Trophoblast cell (in vitro differentiated cells and primary cell): Measurements from ENCODE around the gene FRAS1.

Source experiments
- DNase-seq, 2 donors: peaks; one replicate each; pipeline ENCODE4 v3.0.0-alpha.2; 2016
- H2AFZ ChIP-seq: 2 replicates; pipeline ENCODE4 v1.6.1; 2013; ENCODE audit warnings: low read length, moderate library complexity, mild to moderate bottlenecking; ENCODE audit not compliant: insufficient read depth, poor library complexity
- H2AK5ac ChIP-seq: 2 replicates; pipeline ENCODE4 v1.6.1; 2013; ENCODE audit warnings: mild to moderate bottlenecking, low read length
- H2BK120ac ChIP-seq: 2 replicates; pipeline ENCODE4 v1.6.1; 2013; ENCODE audit warnings: low read length, mild to moderate bottlenecking, moderate library complexity; ENCODE audit not compliant: insufficient read depth, poor library complexity
- H2BK12ac ChIP-seq: 2 replicates; pipeline ENCODE4 v1.6.1; 2013; ENCODE audit warnings: mild to moderate bottlenecking, low read length, moderate library complexity
- H2BK5ac ChIP-seq: 2 replicates; pipeline ENCODE4 v1.6.1; 2013; ENCODE audit warnings: low read length, low read depth, moderate library complexity, mild to moderate bottlenecking; ENCODE audit not compliant: poor library complexity
- H3K14ac ChIP-seq: 2 replicates; pipeline ENCODE4 v1.6.1; 2013; ENCODE audit warnings: mild to moderate bottlenecking, low read length
- H3K18ac ChIP-seq: 2 replicates; pipeline ENCODE4 v1.6.1; 2013; ENCODE audit warnings: mild to moderate bottlenecking, low read length
- H3K23ac ChIP-seq: 2 replicates; pipeline ENCODE4 v1.6.1; 2013; ENCODE audit warnings: low read length
- H3K27ac ChIP-seq: 2 replicates; pipeline ENCODE4 v1.5.1; 2013; ENCODE audit warnings: low read depth, mild to moderate bottlenecking, inconsistent platforms, low read length, moderate library complexity
- H3K27me3 ChIP-seq: 2 replicates; pipeline ENCODE4 v1.6.1; 2013; ENCODE audit warnings: inconsistent platforms, mild to moderate bottlenecking, low read length, moderate library complexity; ENCODE audit not compliant: insufficient read depth
- H3K36me3 ChIP-seq, 2 experiments: 1 replicate in 1 of 2; 2 replicates in 1 of 2; pipeline ENCODE4 v1.6.1; 2013; ENCODE audit warnings: low read length in 2 of 2, mild to moderate bottlenecking in 2 of 2, moderate library complexity in 1 of 2; ENCODE audit not compliant: insufficient read depth in 2 of 2, control insufficient read depth in 1 of 2
- H3K4ac ChIP-seq: 2 replicates; pipeline ENCODE4 v1.6.1; 2013; ENCODE audit warnings: low read depth, mild to moderate bottlenecking, low read length, moderate library complexity
- H3K4me1 ChIP-seq, 2 experiments: 1 replicate in 1 of 2; 2 replicates in 1 of 2; pipeline ENCODE4 v1.6.1; 2013; ENCODE audit warnings: low read length in 2 of 2, mild to moderate bottlenecking in 2 of 2, moderate library complexity in 1 of 2; ENCODE audit not compliant: insufficient read depth in 2 of 2, control insufficient read depth in 1 of 2
- H3K4me2 ChIP-seq: 2 replicates; pipeline ENCODE4 v1.6.1; 2013; ENCODE audit warnings: inconsistent platforms, mild to moderate bottlenecking, low read length, moderate library complexity
- H3K4me3 ChIP-seq: 2 replicates; pipeline ENCODE4 v1.5.1; 2013; ENCODE audit warnings: mild to moderate bottlenecking, low read depth, low read length, inconsistent platforms
- H3K79me1 ChIP-seq: one replicate; pipeline ENCODE4 v1.6.1; 2013; ENCODE audit warnings: low read length
- H3K79me2 ChIP-seq: 2 replicates; pipeline ENCODE4 v1.6.1; 2013; ENCODE audit warnings: low read length, mild to moderate bottlenecking; ENCODE audit not compliant: control insufficient read depth, insufficient read depth, poor library complexity
- H3K9ac ChIP-seq: 2 replicates; pipeline ENCODE4 v1.6.1; 2013; ENCODE audit warnings: mild to moderate bottlenecking, low read length
- H3K9me3 ChIP-seq: 2 replicates; pipeline ENCODE4 v1.6.1; 2013; ENCODE audit warnings: low read depth, mild to moderate bottlenecking, control low read depth, inconsistent platforms, low read length; ENCODE audit not compliant: insufficient read depth
- H4K12ac ChIP-seq: 2 replicates; pipeline ENCODE4 v1.6.1; 2013; ENCODE audit warnings: low read depth, mild to moderate bottlenecking, low read length, moderate library complexity
- H4K8ac ChIP-seq: 2 replicates; pipeline ENCODE4 v1.6.1; 2013; ENCODE audit warnings: low read depth, mild to moderate bottlenecking, low read length, moderate library complexity
- H4K91ac ChIP-seq: one replicate; pipeline ENCODE4 v1.6.1; 2013; ENCODE audit warnings: low read depth, mild to moderate bottlenecking, low read length, moderate library complexity
- WGBS: extraction: QIAGEN DNeasy Blood & Tissue Kit; methylation state at CpG from one replicate; pipeline ENCODE4 v1.1.7; 2013; ENCODE audit warnings: missing lambda C conversion rate; ENCODE audit not compliant: insufficient read length, insufficient coverage; ENCODE audit errors: extremely low coverage; 5-methylcytosine and 5-hydroxymethylcytosine counted together

The FRAS1 gene

DNA sequence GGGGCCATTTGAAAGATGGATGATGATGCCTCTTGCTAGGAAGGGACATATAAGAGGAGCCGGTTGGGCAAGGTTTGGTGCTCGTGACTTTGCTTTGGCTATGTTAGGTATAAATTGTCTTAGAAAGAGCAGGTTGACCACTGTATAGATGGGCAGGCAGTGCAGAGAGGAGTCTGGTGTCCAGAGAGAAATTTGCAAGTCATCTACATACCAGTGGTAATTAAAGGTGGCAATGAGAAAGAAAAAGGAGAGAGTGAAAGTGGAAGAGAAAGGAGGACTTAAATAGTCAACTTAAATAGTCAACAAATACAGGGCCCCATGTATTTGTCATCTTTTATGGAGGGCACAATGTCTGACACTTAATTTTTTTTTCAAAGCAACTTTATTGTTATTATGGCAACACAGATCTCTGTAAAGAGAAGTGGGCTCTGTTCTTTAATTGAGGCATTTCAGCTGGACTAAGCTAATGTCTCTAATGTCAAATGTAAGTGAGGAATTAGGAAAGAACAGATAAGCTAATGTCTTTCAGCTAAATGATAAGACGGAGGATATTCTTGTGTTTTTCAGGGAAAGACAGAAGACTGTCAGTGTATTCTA, 419.1 kb downstream of the FRAS1 start:
- WGBS, result no CpG with 5 or more reads among the region's 3 CpGs
- no peak overlapping the region for H4K8ac ChIP-seq
- no peak overlapping the region for H2BK5ac ChIP-seq
- no peaks in the 10 kb centered on the region for H3K79me1 ChIP-seq
- no peak overlapping the region for H2BK120ac ChIP-seq
- H3K9ac ChIP-seq, result no peak overlapping the region
- no peak overlapping the region for H3K18ac ChIP-seq
- no peak overlapping the region for H3K27ac ChIP-seq
- H2AFZ ChIP-seq, result no peak overlapping the region
- H3K27me3 ChIP-seq, result no peaks in the 10 kb centered on the region
- H3K4me2 ChIP-seq, result no peak overlapping the region
- DNase-seq, result no peak
- H3K36me3 ChIP-seq, result peaks cover 15 to 42% of the 10 kb centered on the region in 2 experiments
- H2AK5ac ChIP-seq, result no peak overlapping the region
- H3K4me3 ChIP-seq, result no peak overlapping the region
- H3K23ac ChIP-seq, result no peak overlapping the region
- no peak overlapping the region for H4K91ac ChIP-seq
- no peak overlapping the region for H2BK12ac ChIP-seq
- H3K14ac ChIP-seq, result no peak overlapping the region
- H4K12ac ChIP-seq, result no peak overlapping the region
- no peaks in the 10 kb centered on the region for H3K79me2 ChIP-seq
- no peaks in the 10 kb centered on the region for H3K9me3 ChIP-seq
- peaks cover 0 to 3% of the 10 kb centered on the region in 2 experiments for H3K4me1 ChIP-seq
- H3K4ac ChIP-seq, result no peak overlapping the region

DNA sequence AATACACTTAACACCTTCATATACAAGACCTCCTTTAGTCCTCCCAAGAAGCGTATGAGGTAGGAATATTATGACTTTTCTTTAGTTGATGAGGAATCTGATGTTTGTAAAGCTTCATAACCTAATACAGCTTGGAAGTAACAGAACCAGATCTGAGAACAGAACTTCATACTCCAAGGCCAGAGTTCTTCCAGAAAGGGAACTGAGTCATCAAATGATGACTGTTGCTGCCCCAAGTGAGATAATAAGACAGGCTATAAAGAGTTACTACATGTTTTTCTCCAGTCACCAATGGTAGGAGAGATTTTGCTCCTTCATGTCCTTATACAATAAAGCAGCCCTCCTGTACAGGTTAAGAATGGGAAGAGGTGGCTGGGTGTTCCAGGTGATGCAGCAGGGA, 420.2 kb downstream of the FRAS1 start:
- Histone ChIP-seq H3K27ac (no peak overlapping the region), H2BK5ac (no peak overlapping the region), H3K4me2 (no peak overlapping the region), H2BK12ac (no peak overlapping the region), H2AK5ac (no peak overlapping the region), H4K91ac (no peak overlapping the region), H3K14ac (no peak overlapping the region), H3K18ac (no peak overlapping the region), H3K4ac (no peak overlapping the region), H3K9me3 (no peaks in the 10 kb centered on the region), H3K23ac (no peak overlapping the region), H3K36me3 (peaks cover 17 to 43% of the 10 kb centered on the region in 2 experiments), H3K4me3 (no peak overlapping the region), H2AFZ (no peak overlapping the region), H3K79me2 (no peaks in the 10 kb centered on the region), H4K8ac (no peak overlapping the region), H3K79me1 (no peaks in the 10 kb centered on the region), H3K9ac (no peak overlapping the region), H2BK120ac (no peak overlapping the region), H3K27me3 (no peaks in the 10 kb centered on the region), H3K4me1 (peaks cover 2 to 4% of the 10 kb centered on the region in 2 experiments), H4K12ac (no peak overlapping the region)
- DNase-seq, result no peak
- no CpG with 5 or more reads among the region's 1 CpG for WGBS

DNA sequence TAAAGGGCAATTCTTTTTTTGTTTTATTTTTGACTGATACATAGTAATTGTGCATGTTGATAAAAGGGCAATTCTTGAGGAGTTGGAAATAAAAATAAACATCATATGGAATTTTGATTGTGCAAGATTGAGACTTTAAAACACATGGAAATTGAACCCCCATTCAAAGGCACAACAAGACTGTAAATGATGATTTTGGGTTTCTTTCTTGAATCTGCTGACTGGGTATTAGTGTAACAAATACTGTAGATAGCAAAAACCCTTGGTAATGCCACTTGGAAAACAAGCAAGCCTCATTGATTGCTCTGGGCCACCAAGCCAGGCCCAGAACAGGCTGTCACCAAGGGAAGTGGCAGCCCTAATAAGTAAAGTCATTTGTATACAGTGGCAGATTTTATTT, 421.4 kb downstream of the FRAS1 start:
- no peak overlapping the region for H3K23ac ChIP-seq
- DNase-seq, result no peak
- H4K91ac ChIP-seq, result no peak overlapping the region
- no peak overlapping the region for H2BK120ac ChIP-seq
- H3K79me1 ChIP-seq, result no peaks in the 10 kb centered on the region
- no peak overlapping the region for H4K12ac ChIP-seq
- H3K27ac ChIP-seq, result no peak overlapping the region
- no peaks in the 10 kb centered on the region for H3K9me3 ChIP-seq
- H2BK12ac ChIP-seq, result no peak overlapping the region
- H2AFZ ChIP-seq, result no peak overlapping the region
- H3K79me2 ChIP-seq, result no peaks in the 10 kb centered on the region
- H3K4ac ChIP-seq, result no peak overlapping the region
- no peak overlapping the region for H3K14ac ChIP-seq
- H2AK5ac ChIP-seq, result no peak overlapping the region
- H3K9ac ChIP-seq, result no peak overlapping the region
- no peak overlapping the region for H4K8ac ChIP-seq
- peaks cover 17 to 46% of the 10 kb centered on the region in 2 experiments for H3K36me3 ChIP-seq
- H2BK5ac ChIP-seq, result no peak overlapping the region
- H3K18ac ChIP-seq, result no peak overlapping the region
- no peaks in the 10 kb centered on the region for H3K27me3 ChIP-seq
- H3K4me2 ChIP-seq, result no peak overlapping the region
- H3K4me3 ChIP-seq, result no peak overlapping the region
- peaks cover 2 to 4% of the 10 kb centered on the region in 2 experiments for H3K4me1 ChIP-seq

DNA sequence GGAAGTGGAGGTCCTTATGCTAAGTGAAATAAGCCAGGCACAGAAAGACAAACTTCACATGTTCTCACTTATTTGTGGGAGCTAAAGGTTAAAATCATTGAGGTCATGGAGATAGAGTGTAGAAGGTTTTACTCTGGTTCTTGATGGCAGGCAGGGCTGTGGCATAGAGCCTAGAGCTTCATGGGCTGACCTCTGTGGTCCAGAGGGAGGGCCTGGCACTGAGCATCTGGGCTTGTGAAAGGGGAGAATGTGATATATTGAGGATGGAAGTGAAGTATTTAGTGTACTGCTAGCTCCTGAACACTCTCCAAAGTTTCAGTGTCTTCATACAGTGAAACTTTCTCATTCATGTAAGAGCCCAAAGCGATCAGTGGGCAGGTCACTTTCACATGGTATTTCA, 423.2 kb downstream of the FRAS1 start:
- Histone ChIP-seq H3K27ac (no peak overlapping the region), H2AK5ac (no peak overlapping the region), H4K91ac (no peak overlapping the region), H3K79me1 (no peaks in the 10 kb centered on the region), H4K12ac (no peak overlapping the region), H4K8ac (no peak overlapping the region), H3K9ac (no peak overlapping the region), H2AFZ (no peak overlapping the region), H3K18ac (no peak overlapping the region), H3K4me2 (no peak overlapping the region), H3K4me1 (peaks cover 2 to 4% of the 10 kb centered on the region in 2 experiments), H2BK12ac (no peak overlapping the region), H2BK5ac (no peak overlapping the region), H3K4ac (no peak overlapping the region), H3K14ac (no peak overlapping the region), H3K9me3 (no peaks in the 10 kb centered on the region), H3K23ac (no peak overlapping the region), H3K4me3 (no peak overlapping the region), H3K36me3 (peaks cover 15 to 39% of the 10 kb centered on the region in 2 experiments), H2BK120ac (no peak overlapping the region), H3K27me3 (no peaks in the 10 kb centered on the region), H3K79me2 (no peaks in the 10 kb centered on the region)
- no peak for DNase-seq
- no CpG with 5 or more reads among the region's 1 CpG for WGBS
